ENCODE data around the gene PLEKHH3.

Gene PLEKHH3

DNA sequence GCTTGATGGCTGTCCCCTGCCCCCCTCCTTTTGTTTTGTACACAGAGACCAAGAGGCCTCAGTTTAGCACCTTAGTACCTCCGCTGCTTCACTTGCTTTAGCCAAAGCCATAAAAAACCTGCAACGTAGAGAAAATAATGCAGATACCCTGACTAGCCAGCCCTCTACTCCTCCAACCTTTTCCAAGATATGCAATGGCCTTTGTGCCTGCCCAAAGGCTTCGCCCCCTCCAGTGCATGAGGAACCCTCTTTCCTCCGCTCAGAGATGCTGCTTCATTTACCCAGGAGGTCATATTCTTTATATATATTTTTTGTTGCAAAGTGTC, 22.6 kb upstream of the PLEKHH3 start:
- peaks cover 7% of the 10 kb centered on the region for H3K4me1 ChIP-seq (ENCODE audit: insufficient read depth, low read length)
- no peak overlapping the region for H3K4me3 ChIP-seq (ENCODE audit: low read length)
- no peaks in the 10 kb centered on the region for H3K27me3 ChIP-seq (ENCODE audit: insufficient read depth, low read length)
- no peaks in the 10 kb centered on the region for H3K9me3 ChIP-seq (ENCODE audit: insufficient read depth, low read depth, low read length)
- peaks cover 51% of the 10 kb centered on the region for H3K36me3 ChIP-seq (ENCODE audit: insufficient read depth, low read length)
- no peak overlapping the region for H3K9ac ChIP-seq (ENCODE audit: low read depth, low read length)
- 73% methylated on average over 4 of the region's 4 CpGs for WGBS
- H3K27ac ChIP-seq (ENCODE audit: low read depth, low read length), result no peak overlapping the region

DNA sequence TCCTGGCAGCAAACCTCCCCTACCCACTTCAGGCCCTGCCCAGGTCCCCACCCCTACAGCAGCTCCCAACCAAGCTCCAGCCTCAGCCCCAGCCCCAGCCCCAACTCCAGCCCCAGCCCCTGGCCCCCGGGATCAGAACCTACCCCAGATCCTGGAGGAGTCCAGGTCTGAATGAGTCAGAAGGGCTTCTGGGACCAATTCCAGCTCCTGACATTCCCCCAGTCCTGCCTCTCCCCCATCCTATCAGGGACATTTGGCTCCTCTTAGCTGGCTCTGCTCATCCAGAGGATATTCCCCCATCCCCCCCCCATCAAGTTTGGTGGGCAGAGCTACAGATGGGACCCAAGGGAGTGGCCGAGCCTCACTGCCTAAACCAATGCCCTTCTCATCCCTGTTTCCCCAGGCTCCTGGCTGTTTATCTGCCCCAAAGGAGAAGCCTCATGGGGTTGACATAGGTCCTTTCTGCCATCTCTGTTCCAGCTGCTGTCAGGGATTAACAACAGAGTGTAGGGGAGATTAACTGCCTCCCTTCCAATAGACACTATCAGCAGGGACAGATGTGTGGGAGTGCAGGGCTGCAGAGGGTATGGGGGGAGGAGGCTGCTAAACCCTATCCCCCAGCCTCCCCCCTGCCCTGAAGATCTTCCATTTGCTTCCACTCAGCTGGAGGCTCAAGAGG, 22.1 kb upstream of the PLEKHH3 start:
- no peaks in the 10 kb centered on the region for H3K27me3 ChIP-seq (ENCODE audit: insufficient read depth, low read length)
- no peaks in the 10 kb centered on the region for H3K9me3 ChIP-seq (ENCODE audit: insufficient read depth, low read depth, low read length)
- H3K4me3 ChIP-seq (ENCODE audit: low read length), result no peak overlapping the region
- 92% methylated on average over 2 of the region's 2 CpGs for WGBS
- H3K4me1 ChIP-seq (ENCODE audit: insufficient read depth, low read length), result peaks cover 7% of the 10 kb centered on the region
- no peak overlapping the region for H3K27ac ChIP-seq (ENCODE audit: low read depth, low read length)
- peaks cover 48% of the 10 kb centered on the region for H3K36me3 ChIP-seq (ENCODE audit: insufficient read depth, low read length)
- H3K9ac ChIP-seq (ENCODE audit: low read depth, low read length), result no peak overlapping the region

DNA sequence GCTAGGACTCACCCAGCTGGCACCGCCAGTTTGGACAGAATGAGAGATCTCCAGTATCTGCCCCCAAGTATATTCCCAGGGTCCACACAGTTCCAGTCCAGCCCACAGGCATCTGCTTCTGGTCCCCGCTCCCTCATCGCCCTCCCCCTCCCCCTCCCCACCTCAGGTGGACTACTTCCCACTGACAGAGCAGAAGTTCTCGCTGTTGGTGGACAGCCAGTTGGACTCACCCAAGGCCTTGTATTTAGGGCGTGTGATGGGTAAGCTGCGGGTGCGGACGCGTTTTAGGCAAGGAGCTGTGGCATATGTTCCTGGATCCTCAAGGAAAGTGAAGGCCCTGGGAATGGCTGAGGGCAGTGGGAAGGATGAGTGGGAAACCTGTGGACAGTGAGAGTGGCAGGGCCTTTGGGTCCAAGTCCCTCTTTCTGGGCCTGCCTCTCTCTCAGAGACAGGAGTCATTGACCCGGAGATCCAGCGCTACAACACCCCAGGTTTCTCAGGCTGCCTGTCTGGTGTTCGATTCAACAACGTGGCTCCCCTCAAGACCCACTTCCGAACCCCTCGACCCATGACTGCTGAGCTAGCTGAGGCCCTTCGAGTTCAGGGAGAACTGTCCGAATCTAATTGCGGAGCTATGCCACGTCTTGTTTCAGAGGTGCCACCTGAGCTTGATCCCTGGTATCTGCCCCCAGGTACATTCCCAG, 20.5 kb upstream of the PLEKHH3 start:
- H3K9ac ChIP-seq (ENCODE audit: low read depth, low read length), result no peak overlapping the region
- peaks cover 7% of the 10 kb centered on the region for H3K4me1 ChIP-seq (ENCODE audit: insufficient read depth, low read length)
- WGBS, result 95% methylated on average over 19 of the region's 19 CpGs
- H3K27ac ChIP-seq (ENCODE audit: low read depth, low read length), result no peak overlapping the region
- peaks cover 40% of the 10 kb centered on the region for H3K36me3 ChIP-seq (ENCODE audit: insufficient read depth, low read length)
- no peaks in the 10 kb centered on the region for H3K9me3 ChIP-seq (ENCODE audit: insufficient read depth, low read depth, low read length)
- H3K4me3 ChIP-seq (ENCODE audit: low read length), result no peak overlapping the region
- no peaks in the 10 kb centered on the region for H3K27me3 ChIP-seq (ENCODE audit: insufficient read depth, low read length)

DNA sequence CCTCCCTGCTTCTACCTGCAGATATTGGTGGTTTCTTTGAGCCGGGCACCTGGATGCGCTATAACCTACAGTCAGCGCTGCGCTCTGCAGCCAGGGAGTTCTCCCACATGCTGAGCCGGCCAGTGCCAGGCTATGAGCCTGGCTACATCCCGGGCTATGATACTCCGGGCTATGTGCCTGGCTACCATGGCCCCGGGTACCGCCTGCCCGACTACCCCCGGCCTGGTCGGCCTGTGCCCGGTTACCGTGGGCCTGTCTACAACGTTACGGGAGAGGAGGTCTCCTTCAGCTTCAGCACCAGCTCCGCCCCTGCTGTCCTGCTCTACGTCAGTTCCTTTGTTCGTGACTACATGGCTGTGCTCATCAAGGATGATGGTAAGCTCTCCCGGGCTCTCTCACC, 18.7 kb upstream of the PLEKHH3 start:
- no peak overlapping the region for H3K9ac ChIP-seq (ENCODE audit: low read depth, low read length)
- no peaks in the 10 kb centered on the region for H3K27me3 ChIP-seq (ENCODE audit: insufficient read depth, low read length)
- no peaks in the 10 kb centered on the region for H3K9me3 ChIP-seq (ENCODE audit: insufficient read depth, low read depth, low read length)
- H3K4me1 ChIP-seq (ENCODE audit: insufficient read depth, low read length), result peaks cover 7% of the 10 kb centered on the region
- no peak overlapping the region for H3K4me3 ChIP-seq (ENCODE audit: low read length)
- no peak overlapping the region for H3K27ac ChIP-seq (ENCODE audit: low read depth, low read length)
- peaks cover 29% of the 10 kb centered on the region for H3K36me3 ChIP-seq (ENCODE audit: insufficient read depth, low read length)
- 93% methylated on average over 20 of the region's 20 CpGs for WGBS

DNA sequence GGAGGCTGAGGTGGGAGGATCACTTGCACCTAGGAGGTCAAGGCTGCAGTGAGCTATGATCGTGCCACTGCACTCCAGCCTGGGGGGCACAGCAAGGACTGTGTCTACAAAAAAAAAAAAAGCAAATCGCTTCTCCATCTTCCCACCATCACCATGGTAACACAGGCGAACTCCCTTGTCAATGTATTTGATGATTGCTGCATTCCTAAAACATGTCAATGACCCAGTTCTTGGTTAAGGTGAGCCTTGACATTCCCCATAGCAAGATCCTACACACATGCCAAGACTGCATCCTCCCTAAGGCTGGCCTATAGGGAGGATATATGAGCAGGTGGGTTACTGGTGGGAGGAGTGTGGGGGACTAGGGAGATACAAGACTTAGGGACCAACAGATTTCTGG, 17.7 kb upstream of the PLEKHH3 start:
- H3K9ac ChIP-seq (ENCODE audit: low read depth, low read length), result no peak overlapping the region
- WGBS, result 91% methylated on average over 3 of the region's 3 CpGs
- no peaks in the 10 kb centered on the region for H3K27me3 ChIP-seq (ENCODE audit: insufficient read depth, low read length)
- H3K27ac ChIP-seq (ENCODE audit: low read depth, low read length), result no peak overlapping the region
- no peaks in the 10 kb centered on the region for H3K9me3 ChIP-seq (ENCODE audit: insufficient read depth, low read depth, low read length)
- peaks cover 7% of the 10 kb centered on the region for H3K4me1 ChIP-seq (ENCODE audit: insufficient read depth, low read length)
- H3K4me3 ChIP-seq (ENCODE audit: low read length), result no peak overlapping the region
- H3K36me3 ChIP-seq (ENCODE audit: insufficient read depth, low read length), result peaks cover 29% of the 10 kb centered on the region

DNA sequence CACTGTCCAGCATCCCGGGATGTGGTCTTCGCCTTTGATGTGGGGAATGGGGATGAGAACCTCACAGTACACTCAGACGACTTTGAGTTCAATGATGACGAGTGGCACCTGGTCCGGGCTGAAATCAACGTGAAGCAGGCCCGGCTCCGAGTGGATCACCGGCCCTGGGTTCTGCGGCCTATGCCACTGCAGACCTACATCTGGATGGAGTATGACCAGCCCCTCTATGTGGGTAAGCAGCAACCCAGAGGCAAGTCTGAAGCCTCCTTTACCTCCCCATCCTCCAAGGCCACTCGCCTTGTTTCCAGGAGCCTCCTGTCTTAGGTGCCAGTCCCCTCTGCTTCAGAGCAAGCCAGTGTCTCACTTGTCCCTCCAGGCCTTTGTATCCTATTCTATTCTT, 15.7 kb upstream of the PLEKHH3 start:
- no peaks in the 10 kb centered on the region for H3K9me3 ChIP-seq (ENCODE audit: insufficient read depth, low read depth, low read length)
- H3K4me3 ChIP-seq (ENCODE audit: low read length), result no peak overlapping the region
- H3K27ac ChIP-seq (ENCODE audit: low read depth, low read length), result no peak overlapping the region
- peaks cover 3% of the 10 kb centered on the region; the same call in 1 of the 2 replicates for H3K4me1 ChIP-seq (ENCODE audit: insufficient read depth, low read length)
- 95% methylated on average over 11 of the region's 11 CpGs for WGBS
- no peak overlapping the region for H3K9ac ChIP-seq (ENCODE audit: low read depth, low read length)
- peaks cover 21% of the 10 kb centered on the region for H3K36me3 ChIP-seq (ENCODE audit: insufficient read depth, low read length)
- H3K27me3 ChIP-seq (ENCODE audit: insufficient read depth, low read length), result no peaks in the 10 kb centered on the region

DNA sequence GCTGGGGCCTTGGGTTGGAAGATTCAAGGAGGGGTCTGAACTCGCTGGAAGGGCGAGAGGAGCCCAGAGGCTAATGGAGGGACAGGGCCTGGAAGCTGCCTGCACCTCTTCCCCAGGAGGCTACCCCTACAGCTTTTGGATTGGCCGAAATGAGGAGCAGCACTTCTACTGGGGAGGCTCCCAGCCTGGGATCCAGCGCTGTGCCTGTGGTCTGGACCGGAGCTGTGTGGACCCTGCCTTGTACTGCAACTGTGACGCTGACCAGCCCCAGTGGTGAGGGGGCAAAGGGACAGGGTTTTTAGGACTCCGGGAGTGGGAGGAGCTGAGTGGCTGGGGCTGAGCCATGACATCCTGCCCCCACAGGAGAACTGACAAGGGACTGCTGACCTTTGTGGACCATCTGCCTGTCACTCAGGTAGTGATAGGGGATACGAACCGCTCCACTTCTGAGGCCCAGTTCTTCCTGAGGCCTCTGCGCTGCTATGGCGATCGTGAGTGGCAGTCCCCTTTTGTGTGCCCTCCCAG, 14.3 kb upstream of the PLEKHH3 start:
- Histone ChIP-seq H3K27ac (ENCODE audit: low read depth, low read length) (no peak overlapping the region), H3K9me3 (ENCODE audit: insufficient read depth, low read depth, low read length) (no peaks in the 10 kb centered on the region), H3K27me3 (ENCODE audit: insufficient read depth, low read length) (no peaks in the 10 kb centered on the region), H3K9ac (ENCODE audit: low read depth, low read length) (no peak overlapping the region), H3K4me3 (ENCODE audit: low read length) (no peak overlapping the region), H3K4me1 (ENCODE audit: insufficient read depth, low read length) (peaks cover 3% of the 10 kb centered on the region; the same call in 1 of the 2 replicates), H3K36me3 (ENCODE audit: insufficient read depth, low read length) (0 out of 2 replicates have a peak, but pooled peaks cover 14% of the 10 kb centered on the region)
- WGBS, result 96% methylated on average over 12 of the region's 12 CpGs

DNA sequence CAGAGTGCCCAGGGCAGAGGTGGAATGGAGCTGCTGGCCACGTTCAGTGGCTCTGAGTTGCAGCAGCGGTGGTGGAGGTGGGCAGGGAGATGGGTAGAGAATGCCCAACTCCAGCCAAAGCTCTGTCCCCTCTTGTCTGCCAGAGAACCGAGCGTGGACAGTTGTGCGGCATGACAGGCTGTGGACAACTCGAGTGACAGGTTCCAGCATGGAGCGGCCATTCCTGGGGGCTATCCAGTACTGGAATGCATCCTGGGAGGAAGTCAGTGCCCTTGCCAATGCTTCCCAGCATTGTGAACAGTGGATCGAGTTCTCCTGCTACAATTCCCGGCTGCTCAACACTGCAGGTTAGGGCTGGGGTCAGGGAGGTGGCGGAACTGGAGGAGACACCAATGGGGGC, 13.8 kb upstream of the PLEKHH3 start:
- H3K9me3 ChIP-seq (ENCODE audit: insufficient read depth, low read depth, low read length), result no peaks in the 10 kb centered on the region
- H3K9ac ChIP-seq (ENCODE audit: low read depth, low read length), result no peak overlapping the region
- H3K27ac ChIP-seq (ENCODE audit: low read depth, low read length), result no peak overlapping the region
- H3K4me3 ChIP-seq (ENCODE audit: low read length), result no peak overlapping the region
- peaks cover 3% of the 10 kb centered on the region; the same call in 1 of the 2 replicates for H3K4me1 ChIP-seq (ENCODE audit: insufficient read depth, low read length)
- H3K36me3 ChIP-seq (ENCODE audit: insufficient read depth, low read length), result 0 out of 2 replicates have a peak, but pooled peaks cover 12% of the 10 kb centered on the region
- no peaks in the 10 kb centered on the region for H3K27me3 ChIP-seq (ENCODE audit: insufficient read depth, low read length)
- WGBS, result 92% methylated on average over 10 of the region's 10 CpGs

DNA sequence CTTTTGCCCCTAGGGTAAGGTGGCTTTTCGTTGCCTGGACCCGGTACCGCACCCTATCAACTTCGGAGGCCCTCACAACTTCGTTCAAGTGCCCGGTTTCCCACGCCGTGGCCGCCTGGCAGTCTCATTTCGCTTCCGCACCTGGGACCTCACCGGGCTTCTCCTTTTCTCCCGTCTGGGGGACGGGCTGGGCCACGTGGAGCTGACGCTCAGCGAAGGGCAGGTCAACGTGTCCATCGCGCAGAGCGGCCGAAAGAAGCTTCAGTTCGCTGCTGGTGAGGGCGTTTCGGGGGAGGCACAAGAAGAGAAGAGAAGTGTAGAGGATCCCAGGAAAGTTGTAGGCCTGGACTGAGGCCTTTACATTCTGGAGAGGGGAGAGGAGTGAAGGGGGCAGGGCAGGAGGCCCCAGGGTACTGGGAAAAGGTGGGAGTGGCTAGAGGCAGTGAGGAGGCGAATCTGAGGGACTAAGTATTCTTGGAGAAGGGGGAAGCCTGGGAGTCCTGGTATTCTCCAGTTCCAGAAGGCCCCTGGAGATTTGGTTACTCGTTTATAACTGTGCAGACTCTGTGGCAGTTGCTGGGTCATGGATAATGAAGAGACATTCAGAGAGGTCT, 11.0 kb upstream of the PLEKHH3 start:
- Histone ChIP-seq H3K9me3 (ENCODE audit: insufficient read depth, low read depth, low read length) (no peaks in the 10 kb centered on the region), H3K36me3 (ENCODE audit: insufficient read depth, low read length) (0 out of 2 replicates have a peak, but pooled peaks cover 9% of the 10 kb centered on the region), H3K9ac (ENCODE audit: low read depth, low read length) (no peak overlapping the region), H3K27ac (ENCODE audit: low read depth, low read length) (no peak overlapping the region), H3K4me3 (ENCODE audit: low read length) (no peak overlapping the region), H3K4me1 (ENCODE audit: insufficient read depth, low read length) (peaks cover 8% of the 10 kb centered on the region), H3K27me3 (ENCODE audit: insufficient read depth, low read length) (peaks cover 15% of the 10 kb centered on the region)
- 89% methylated on average over 27 of the region's 27 CpGs for WGBS

DNA sequence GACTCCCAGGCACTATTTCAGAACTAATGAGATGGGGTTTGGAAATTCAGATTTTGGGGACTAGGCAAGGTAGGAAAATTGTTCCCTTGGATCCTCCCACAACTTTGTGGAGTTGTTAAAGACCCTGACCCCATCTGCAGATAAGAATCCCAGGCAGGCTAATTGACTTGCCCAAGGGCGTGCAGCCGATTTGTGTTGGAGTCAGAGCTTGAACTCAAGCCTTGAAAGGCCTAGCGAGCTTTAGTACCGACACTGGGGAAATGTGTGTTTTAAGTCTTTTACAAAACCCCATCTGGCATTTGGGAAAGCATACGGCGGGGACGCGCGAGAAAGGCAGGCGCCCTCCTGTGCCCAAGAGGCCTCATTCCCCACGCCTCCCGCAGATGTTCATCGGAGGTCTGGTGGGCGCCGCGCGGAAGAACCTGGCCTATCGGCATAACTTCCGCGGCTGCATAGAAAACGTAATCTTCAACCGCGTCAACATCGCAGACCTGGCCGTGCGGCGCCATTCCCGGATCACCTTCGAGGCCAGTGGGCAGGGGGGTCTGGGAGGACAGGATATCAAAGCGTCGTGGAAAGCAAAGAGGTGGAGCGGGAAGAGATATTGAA, 9.8 kb upstream of the PLEKHH3 start:
- 94% methylated on average over 32 of the region's 32 CpGs for WGBS
- peaks cover 14% of the 10 kb centered on the region for H3K4me1 ChIP-seq (ENCODE audit: insufficient read depth, low read length)

DNA sequence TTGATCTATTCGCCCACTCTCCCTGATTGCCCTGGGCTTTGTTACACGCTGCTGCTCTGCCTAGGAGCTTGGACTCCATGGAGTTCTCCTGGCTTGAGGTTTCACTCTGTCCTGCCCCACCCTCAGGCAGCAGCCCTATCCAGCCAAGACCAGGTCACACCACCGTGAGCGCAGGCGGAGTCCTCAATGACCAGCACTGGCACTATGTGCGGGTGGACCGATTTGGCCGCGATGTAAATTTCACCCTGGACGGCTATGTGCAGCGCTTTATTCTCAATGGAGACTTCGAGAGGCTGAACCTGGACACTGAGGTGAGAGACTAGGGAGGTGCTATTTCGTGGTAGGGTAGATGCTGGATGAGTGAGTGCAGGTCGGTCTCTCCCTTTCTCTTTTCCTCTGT, 9.0 kb upstream of the PLEKHH3 start:
- Histone ChIP-seq H3K36me3 (ENCODE audit: insufficient read depth, low read length) (0 out of 2 replicates have a peak, but pooled peaks cover 6% of the 10 kb centered on the region), H3K9ac (ENCODE audit: low read depth, low read length) (no peak overlapping the region), H3K4me3 (ENCODE audit: low read length) (no peak overlapping the region), H3K4me1 (ENCODE audit: insufficient read depth, low read length) (peaks cover 18% of the 10 kb centered on the region), H3K27ac (ENCODE audit: low read depth, low read length) (no peak overlapping the region), H3K27me3 (ENCODE audit: insufficient read depth, low read length) (peaks cover 22% of the 10 kb centered on the region), H3K9me3 (ENCODE audit: insufficient read depth, low read depth, low read length) (no peaks in the 10 kb centered on the region)
- WGBS, result 94% methylated on average over 14 of the region's 14 CpGs

More for the DNA sequence above, 9.8 kb upstream of the PLEKHH3 start:
- Histone ChIP-seq H3K27me3 (ENCODE audit: insufficient read depth, low read length) (peaks cover 22% of the 10 kb centered on the region), H3K27ac (ENCODE audit: low read depth, low read length) (no peak overlapping the region), H3K9me3 (ENCODE audit: insufficient read depth, low read depth, low read length) (no peaks in the 10 kb centered on the region), H3K4me3 (ENCODE audit: low read length) (no peak overlapping the region), H3K9ac (ENCODE audit: low read depth, low read length) (no peak overlapping the region), H3K36me3 (ENCODE audit: insufficient read depth, low read length) (0 out of 2 replicates have a peak, but pooled peaks cover 9% of the 10 kb centered on the region)
